Activated CD8-positive, alpha-beta memory T cell treated with anti-CD3 and anti-CD28 coated beads for 36 hours (primary cell): ENCODE measurements around the gene TMEM132E. TPM values are rescaled to one million over a fixed set of nuclear protein-coding genes. Genes with fewer than 3 reads are reported as not detected.

ENCODE experiments used
- CTCF ChIA-PET: fragments of 350-600 bp; sonication (Branson Sonifier 250); formaldehyde crosslinking; loops from one replicate; lab custom pipeline; 2021; ENCODE audit warnings: antibody characterized with exemption; lab: Charles Lee
- POLR2A ChIA-PET: fragments of 350-600 bp; sonication (Branson Sonifier 250); formaldehyde crosslinking; loops from one replicate; lab custom pipeline; 2021; ENCODE audit warnings: antibody characterized with exemption; lab: Charles Lee
- total RNA-seq, 2 experiments: library from RNA; stranded (reverse); gene quantifications; one replicate each; pipeline ENCODE4 v1.2.3, GENCODE V29; 2021

TMEM132E gene
- total RNA-seq, 2 experiments from 2014 or later: 0.04 TPM; not detected in 1

DNA sequence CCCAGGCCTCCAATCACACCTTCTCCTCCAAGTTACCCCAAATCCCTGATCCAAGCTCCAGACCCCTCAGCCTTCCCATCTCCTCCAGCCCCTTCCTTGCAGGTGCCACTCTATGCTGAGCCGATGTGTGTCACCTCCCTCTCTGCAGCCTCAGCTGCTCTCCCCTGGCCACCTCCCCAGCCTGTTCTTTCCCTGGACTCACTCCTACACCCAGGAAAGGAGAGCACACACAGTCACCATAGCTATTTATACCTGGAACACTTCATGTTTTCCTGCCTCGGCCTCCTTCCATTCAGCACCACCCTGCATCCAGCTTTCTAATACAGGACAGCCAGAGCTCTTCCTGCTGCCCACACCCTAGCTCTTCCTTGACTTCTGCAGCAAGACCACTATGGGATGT lies 12.5 kb upstream of the TMEM132E start:
- POLR2A ChIA-PET: no interaction called here
- CTCF ChIA-PET: no interaction called here

DNA sequence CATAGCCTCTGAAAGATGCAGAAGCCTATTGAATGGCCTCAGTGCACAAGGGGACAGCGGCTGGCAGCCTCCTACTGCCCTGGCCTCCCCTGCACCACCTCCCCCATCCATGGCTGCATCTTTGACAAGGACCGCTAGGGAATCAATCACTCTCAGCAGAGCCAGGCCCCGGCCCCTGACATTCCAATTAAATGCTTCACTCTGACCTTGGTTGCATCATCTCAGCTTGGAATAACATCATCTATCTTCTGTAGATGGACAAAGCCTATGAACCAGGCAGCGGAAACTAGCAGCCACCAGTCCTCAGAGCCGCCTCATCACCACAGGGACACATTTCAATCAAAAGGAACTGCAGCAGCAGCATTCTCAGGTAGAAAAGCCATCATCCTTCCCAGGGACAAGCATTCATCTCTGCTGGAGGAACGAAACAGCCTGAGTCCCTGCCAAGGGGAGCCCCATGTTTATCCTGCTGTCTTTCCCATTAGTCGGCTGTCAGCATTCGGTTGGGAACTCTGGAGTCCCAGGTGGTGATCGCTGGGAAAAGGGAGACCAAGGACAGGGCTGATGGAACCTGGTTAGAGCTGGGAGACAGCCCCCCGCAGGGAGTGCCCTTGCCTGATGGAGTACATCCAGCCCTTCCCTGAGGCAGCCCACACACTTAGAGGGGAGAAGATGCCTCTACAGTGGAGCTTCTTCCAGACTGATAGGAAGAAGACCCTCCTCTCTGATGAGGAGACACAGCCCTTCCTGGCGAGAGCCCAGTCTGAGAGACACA lies 11.5 kb upstream of the TMEM132E start:
- ChIA-PET CTCF (no interaction called here), POLR2A (no interaction called here)

DNA sequence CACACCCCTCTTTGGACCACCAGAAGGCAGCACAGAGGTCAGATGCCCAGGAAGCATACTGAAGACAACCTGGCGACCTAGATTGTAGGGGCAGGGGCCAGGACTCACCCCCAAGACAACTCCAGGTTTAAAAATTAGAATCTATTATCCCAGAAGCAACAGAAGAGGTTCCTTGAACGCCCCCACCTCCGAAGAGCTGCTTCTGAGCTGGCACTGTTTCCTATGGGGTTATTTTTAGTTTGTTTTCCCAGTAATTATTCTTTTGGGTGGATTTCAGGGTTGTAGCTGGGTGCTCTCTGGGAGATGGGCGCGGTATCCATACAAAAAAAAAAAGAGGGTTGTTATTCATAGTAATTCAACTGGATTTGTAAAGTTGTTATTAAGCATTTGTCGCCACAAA lies 10.4 kb upstream of the TMEM132E start:
- ChIA-PET CTCF (no interaction called here), POLR2A (no interaction called here)

DNA sequence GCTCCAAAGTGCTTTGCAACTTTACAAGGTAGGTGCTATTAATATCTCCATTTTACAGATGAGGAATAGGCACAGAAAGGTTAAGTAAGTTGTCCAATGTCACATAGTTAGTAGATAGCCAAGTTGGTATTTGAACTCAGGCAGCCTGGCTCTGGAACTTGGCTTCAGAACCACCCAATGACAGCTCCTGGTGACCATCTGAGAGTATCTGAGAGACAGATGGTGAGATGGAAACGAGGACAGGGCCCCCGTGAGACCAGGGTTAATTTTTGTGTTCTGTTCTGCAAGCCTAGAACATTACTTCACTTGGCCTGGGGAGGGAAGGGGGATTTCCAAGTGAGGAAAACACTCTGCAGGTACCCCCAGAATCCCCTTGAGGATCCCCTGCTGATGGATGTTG lies 9.8 kb upstream of the TMEM132E start:
- ChIA-PET CTCF (no interaction called here), POLR2A (no interaction called here)

DNA sequence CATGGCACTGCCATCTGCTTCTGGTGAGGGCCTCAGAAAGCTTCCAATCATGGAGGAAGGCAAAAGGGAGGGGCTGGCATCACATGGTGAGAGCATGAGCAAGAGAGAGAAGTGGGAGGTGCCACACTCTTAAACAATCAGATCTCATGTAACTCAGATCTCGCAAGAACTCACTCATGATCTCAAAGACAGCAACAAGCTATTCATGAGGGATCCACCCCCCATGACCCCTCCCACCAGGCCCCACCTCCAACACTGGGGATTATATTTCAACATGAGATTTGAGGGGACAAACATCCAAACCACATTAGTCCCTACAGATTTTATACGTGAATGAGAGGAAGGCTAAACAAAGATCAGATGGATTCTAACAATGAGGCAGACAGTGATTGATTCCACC lies 8.9 kb upstream of the TMEM132E start:
- ChIA-PET POLR2A (no interaction called here), CTCF (interaction anchor here (1.2 kb wide), 1 partner anchor 27 kb away, joined by 3 read pairs; no protein-coding TSS in a partner anchor)

DNA sequence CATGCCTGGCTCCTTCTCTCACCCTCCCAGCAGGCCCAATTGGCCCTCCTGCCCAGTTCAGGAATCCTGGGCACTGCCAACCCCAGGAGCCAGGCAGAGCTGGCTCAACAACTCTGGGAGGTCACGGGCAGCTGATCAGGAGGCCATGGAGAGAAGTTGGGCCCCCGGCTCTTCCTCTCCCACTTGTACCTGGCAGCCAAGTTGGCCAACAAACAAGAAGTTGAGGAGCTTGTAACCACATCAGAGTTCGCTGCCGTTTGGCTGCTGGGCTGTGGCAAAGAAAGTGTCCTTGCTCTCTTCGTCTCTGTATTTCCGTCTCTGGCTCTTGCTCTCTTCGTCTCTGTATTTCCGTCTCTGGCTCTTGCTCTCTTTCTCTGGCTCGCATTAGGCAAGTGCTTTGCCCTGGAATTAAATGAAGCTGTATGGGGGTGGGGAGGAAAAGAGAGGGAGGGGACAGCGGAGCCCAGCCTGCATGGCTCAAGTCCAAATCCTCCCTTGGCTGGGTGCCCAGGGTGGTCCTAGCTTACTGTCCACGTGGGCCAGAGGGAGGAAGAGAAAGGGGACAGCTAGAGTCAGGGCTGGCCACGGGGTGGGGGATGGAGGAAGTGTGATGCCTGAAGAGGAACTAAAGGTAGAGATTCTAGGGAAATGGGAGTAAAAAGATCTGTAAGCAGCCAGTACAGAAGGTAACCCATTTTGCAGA lies 7.8 kb upstream of the TMEM132E start:
- ChIA-PET POLR2A (no interaction called here), CTCF (interaction anchor here (0.6 kb wide), 1 partner anchor 340 kb away, joined by 3 read pairs; no protein-coding TSS in a partner anchor)

DNA sequence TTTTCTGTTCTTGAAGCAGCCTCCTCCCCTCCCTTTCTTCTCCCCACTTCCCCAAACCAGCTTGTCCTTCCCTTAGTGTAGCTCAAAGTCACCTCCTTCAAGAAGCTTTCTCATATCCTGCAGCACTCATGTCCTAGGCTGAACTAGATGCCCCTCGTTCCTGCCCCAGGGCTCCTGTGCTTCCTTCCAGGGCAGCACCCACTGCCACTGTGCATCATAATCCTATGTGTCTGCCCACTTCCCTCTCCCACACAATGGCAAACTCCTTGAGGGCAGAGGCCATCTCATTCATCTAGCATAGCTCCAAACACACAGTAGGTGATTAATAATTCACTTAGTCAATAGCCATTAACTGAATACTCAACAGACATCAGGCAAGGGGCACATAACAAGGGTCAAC lies 6.9 kb upstream of the TMEM132E start:
- CTCF ChIA-PET: interaction anchor here (0.6 kb wide), 1 partner anchor 341 kb away, joined by 3 read pairs; no protein-coding TSS in a partner anchor
- POLR2A ChIA-PET: no interaction called here

DNA sequence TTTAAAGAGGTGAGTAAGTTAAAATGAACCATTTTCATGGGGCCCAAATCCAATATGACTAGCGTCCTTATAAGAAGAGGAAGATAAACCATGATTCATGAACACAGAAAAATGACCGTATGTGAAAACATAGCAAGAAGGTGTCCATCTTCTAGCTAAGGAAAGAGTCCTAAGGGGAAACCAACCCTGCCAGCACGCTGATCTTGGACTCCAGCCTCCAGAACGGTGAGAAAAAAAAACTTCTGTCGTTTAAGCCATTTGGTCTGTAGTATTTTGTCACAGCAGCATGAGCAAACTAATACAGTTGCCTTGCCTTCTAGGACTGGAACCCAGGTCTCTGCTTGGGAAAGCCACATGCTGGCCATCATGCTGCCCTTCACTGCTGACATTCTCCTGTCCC lies 4.2 kb upstream of the TMEM132E start:
- POLR2A ChIA-PET: no interaction called here
- CTCF ChIA-PET: no interaction called here

DNA sequence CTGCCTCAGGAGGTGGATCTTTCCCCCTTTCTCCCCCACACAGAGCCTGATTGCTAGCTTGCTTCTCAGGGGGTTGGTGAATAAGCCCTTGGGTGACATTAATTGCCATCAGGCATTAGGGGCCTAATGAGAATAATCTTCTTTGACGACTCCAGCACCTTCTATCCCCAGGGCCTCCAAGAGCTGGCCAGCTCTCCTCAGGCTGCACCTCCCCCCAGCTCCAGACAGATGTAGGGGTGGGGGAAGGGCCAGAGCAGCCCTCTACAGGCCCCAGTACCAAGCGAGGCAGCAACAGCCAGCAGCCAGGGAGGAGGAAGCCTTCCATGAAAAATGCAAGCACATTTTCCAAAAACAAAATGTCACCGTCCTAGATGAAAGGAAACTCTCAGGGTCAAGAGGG lies 1.4 kb upstream of the TMEM132E start:
- ChIA-PET CTCF (no interaction called here), POLR2A (no interaction called here)

DNA sequence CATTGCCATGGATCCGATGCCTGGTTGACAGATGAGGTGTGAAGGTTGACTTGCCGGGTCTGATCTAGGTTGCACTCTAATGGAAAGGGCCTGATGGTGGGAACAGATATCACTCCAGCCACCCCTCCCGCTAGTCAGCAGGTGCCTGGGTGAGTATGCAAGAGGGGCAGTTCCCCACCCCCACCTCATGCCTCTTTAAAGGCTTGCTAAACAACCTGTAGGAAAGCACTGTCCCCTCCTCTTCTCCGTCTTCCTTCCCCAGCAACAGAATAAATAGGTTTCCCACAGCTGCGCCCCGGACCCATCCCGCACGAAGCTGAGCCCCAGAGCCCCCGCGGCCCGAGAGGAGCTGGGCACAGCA lies 746 bp upstream of the TMEM132E start:
- ChIA-PET POLR2A (no interaction called here), CTCF (interaction anchor here (0.7 kb wide), 1 partner anchor 18 kb away, joined by 3 read pairs; no protein-coding TSS in a partner anchor)

DNA sequence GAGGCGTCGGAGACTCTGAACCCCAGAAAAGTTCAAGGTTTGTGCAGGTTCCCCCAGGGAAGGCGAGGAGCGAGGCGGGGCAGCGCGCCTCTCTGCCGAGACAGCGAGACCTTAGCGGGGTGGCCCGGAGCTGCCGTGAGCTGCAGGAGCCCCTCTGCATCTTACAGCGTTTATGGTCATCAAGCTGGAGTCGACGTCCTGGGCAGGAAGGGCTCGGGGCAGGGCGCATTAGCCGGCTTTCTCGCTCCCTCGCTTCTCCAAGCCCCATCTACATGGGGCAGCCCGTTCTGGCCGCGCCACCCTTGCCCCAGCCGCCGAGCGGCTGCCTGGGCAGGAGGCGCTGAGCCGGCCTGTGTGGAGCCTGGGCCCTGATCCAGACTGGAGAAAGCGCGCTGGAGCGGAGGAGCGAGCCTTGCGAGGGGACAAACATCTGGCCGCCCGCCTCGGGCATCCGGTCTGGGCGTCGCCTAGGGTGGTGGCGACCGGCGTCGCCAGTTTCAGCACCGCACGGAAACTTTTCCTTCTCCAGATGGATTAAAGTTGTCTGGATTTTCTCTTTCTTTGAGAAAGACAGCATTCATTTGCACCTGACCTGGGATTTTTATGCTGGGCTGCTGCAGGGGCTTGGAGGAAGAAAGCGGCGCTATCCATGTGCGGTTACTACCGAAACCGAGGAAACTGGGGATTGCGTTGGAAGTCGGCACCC lies 750 bp downstream of the TMEM132E start:
- POLR2A ChIA-PET: no interaction called here
- CTCF ChIA-PET: interaction anchor here (0.6 to 1.0 kb wide), 2 partner anchors 63 to 368 kb away, joined by 3 to 4 read pairs; no protein-coding TSS in a partner anchor

DNA sequence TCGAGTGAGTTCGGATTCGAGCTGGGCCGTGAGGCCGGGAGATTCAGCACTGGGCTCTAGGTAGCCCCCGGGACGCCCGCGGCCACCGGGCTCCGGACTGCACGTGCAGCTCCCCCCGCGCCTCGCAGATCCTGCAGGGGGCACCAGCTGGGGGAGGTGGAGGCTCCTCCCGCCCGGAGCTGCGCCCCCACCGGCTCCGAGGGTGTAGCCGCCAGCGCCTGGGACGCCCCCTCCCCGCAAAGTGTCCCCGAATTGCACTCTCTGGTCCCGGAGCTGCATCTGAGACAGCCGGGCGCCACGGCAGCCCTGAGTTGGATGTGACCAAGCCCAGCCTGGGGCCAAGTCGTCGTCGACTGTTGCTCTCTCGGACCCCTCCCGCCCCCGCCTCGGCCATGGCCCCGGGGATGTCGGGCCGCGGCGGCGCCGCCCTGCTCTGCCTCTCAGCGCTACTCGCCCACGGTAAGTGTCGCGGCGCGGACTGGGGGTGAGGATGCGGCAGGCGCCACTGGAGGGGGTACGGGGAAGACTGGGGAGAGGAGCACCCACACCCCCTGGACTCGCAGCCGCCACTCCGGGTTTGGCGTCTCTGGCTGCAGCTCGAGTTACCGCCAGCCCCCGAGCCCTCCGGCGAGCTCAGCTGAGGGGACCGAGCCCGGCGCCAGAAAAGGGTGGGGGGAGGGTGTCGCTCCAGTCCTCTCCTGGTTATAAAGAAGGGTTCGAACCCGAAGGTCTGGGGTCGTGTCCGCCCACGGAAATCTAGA lies 1.5 kb downstream of the TMEM132E start:
- ChIA-PET POLR2A (no interaction called here), CTCF (interaction anchor here (1.0 kb wide), 1 partner anchor 62 kb away, joined by 3 read pairs; no protein-coding TSS in a partner anchor)

DNA sequence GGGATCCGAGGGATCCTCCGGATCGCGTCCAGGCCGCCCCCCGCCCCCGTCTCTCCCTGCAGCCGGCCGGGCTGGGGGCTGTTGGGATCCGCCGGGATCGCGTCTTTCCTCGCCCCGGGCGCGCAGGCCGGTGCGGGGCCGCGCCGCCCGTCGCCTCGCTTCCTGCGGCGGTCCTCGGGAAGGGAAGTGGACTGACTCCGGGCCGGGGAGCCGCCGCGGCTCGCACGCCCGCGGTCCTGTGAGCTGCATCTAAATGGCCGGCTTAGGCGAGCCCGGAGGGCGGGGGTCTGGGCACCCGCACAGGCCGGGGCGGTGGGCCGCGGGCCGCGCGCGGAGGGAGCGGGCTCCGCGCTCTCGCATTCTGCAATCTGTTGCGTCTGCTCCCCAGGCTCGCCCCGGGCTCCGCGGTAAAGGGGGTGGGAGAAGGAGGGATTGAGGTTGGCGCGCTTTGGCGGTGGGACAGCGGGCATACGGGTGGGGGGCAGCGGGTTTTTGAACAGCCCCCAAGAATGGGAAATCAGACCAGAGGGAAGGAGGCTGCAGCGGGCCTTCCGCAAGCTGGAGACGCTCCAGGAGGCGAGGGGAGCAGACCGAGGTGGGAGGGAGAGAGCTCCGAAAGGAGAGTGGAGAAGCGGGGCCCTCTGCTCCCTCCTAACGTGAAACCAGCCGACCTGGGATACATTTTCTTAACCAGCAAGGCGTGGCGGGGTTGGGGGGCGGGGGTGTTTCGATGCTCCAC lies 2.2 kb downstream of the TMEM132E start:
- ChIA-PET CTCF (no interaction called here), POLR2A (no interaction called here)

DNA sequence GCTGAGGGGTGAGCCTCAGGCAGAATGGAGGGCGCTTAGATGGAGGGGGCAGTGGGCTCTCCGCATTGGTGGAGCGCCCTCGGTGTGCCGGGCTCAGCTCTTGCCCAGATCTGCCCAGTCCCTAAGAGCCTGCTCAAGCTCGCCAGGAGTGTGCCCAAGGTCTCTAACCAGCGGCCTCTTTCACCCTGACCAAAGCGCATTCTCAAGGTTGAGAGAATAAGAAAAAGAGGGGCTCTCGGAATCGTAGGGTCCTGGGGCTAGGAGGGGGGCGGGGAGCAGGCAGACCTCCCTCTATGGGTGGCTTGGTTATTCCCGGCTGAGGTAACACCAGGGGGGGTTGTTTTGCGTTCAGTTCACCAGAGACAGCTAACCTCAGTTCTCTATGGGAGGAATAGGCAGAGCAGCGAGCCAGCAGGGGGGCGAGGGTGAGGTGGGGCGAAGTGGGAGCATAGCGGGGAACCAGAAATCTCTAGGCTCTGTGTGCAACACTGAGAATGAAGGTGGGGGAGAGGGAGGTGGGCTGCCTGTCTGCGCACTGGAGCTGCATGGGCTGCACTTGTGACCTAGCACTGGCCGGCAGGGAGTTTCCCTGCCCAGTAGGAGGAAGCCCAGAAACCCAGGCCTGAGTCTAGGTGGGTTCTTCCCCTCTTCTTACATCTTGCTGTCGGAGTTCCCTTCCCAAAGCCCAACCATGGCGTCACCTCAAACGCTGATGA lies 3.0 kb downstream of the TMEM132E start:
- POLR2A ChIA-PET: no interaction called here
- CTCF ChIA-PET: no interaction called here

DNA sequence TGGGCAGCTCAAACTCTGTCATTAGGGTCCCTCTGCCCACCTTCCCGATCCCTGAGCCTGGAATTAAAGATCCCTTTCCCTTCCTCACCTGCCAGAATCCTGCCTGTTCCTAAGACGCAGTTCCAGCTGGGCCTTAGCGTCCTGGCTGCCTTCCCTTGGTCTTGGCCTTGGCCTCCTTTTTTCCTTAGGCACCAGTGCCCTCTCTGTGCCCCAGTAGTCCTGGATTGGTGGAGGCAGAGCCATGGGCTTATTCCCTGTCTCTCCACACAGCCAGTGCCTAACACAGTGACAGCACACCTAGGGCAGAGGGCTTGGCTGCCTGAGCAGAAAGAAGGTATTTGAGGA lies 3.5 kb downstream of the TMEM132E start:
- ChIA-PET POLR2A (no interaction called here), CTCF (no interaction called here)

DNA sequence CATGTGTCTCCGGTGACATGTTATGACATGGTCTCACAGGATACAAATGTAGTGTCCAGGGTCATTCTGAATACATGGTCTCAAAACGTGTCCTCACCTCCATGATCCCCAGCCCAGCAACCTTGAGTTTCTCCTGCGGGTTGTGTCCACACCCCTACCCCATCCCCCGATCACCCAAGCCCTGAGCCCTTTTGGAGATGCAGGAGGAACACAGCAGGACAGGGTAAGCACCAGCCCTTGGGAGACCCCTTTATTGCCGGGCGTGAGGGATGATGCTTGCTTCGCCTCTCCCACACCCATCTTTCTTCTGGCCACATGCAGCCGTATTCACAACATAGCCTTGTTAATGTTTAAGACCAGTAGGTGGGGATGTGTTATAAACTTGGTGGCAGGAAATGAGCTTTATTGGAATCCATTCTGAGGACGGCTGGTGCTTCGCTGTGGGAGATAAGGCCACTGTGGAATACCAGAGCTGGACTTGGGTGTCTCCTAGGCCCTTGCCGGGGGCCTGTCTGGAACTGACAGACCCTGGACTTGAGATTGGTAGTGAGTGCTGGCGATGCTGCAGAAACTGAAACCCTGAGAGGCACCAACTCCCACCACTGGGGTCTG lies 5.5 kb downstream of the TMEM132E start:
- ChIA-PET CTCF (interaction anchor here (0.9 kb wide), 1 partner anchor 53 kb away, joined by 5 read pairs; no protein-coding TSS in a partner anchor), POLR2A (no interaction called here)

DNA sequence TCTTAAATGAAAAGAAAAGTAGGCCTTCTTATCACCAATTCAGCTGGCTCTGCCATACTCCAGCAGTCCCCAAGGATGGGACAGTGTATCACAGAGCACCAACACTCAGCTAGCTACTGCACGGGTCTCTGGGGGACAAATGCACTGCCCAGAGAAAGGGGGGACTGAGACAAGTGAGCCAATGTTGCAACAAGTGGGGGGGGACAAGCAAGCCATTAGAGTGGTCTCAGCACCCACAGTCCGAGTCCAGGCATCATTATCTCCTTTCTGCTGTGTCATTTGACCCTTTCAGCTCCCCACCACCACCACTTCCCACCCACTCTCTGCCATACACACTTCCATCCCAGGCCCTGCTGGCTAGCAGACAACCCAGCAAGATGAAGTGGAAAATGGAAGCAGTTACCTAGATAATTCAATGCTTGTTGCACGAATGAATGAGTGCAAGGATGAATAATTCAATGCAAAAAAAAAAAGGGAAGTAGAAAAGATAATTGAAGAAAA lies 7.0 kb downstream of the TMEM132E start:
- ChIA-PET CTCF (interaction anchor here (0.5 kb wide), 1 partner anchor 521 kb away, joined by 5 read pairs; no protein-coding TSS in a partner anchor), POLR2A (no interaction called here)

DNA sequence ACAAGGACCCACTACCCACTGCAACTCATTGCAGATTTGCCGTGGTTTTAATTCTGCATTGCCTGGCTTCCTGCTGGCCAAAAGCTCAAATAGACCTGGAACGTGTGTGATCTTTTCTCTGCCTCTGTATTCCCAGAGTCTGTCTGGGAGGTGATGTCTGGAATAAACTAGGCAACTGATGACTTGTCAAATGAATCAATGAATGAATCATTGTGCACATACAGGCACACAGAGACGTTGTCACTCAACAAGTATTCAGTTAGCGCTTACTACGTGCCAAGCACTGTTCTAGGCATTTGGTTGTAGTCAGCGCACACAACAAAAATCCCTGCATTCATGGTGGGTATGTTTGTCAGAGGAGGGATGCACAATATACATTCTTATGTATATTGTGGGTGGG lies 8.9 kb downstream of the TMEM132E start:
- CTCF ChIA-PET: no interaction called here
- POLR2A ChIA-PET: no interaction called here
